OCI-LY1 (cell line): ENCODE measurements around the gene RNF8.

ENCODE experiments used
- CTCF ChIP-seq: fragments of 200-600 bp; sonication (generic), shearing (Covaris generic); IDR thresholded peaks from 2 replicates; pipeline ENCODE4 v1.5.1; 2017; ENCODE audit warnings: mild to moderate bottlenecking, antibody characterized with exemption, low read length, moderate library complexity, mixed read lengths
- EZH2 ChIP-seq: fragments of 200-600 bp; sonication (generic), shearing (Covaris generic); IDR thresholded peaks from 2 replicates; pipeline ENCODE4 v1.8.0; 2017; ENCODE audit warnings: borderline replicate concordance, mixed run types, mild to moderate bottlenecking, antibody characterized with exemption, low read length, moderate library complexity, mixed read lengths

GRCh38 chr6:37357288-37357687 lies 3.5 kb downstream of the RNF8 start:
- TF ChIP-seq CTCF (no peak), EZH2 (no peak)
